K562 (cell line): ENCODE measurements around the gene KRTAP10-12. TPM values are rescaled to one million over a fixed set of nuclear protein-coding genes. Genes with fewer than 3 reads are reported as not detected.

ENCODE experiments used
- ATAC-seq: fragments of 200-7000 bp; cut with Tn5 transposase; 3 replicates; pipeline ENCODE4 v1.9.1; 2020; ENCODE audit warnings: moderate library complexity
- BruUV-seq: library from RNA; stranded (reverse); fragments of 400-500 nt; replicated peaks from 2 replicates; lab custom pipeline; 2021; lab: Mats Ljungman, UMichigan
- CTCF ChIA-PET: fragments of 300-600 bp; formaldehyde crosslinking; extraction: SDS; loops from one replicate; lab custom pipeline; 2021; ENCODE audit warnings: low intra/inter-chr PET ratio; lab: Yijun Ruan, JAX
- POLR2A ChIA-PET: fragments of 300-600, 350-650 bp; sonication (Branson Sonifier 250); formaldehyde crosslinking; extraction: SDS; loops from one replicate; lab custom pipeline; 2021; ENCODE audit warnings: antibody characterized with exemption, inconsistent platforms; lab: Yijun Ruan, JAX
- DNase-seq, 4 experiments: peaks; one replicate each; pipeline versions ENCODE4 v3.0.0 to v3.0.0-alpha.2; 2011 to 2018; ENCODE audit warnings: low spot score in 3 of 4, mixed read lengths in 3 of 4; ENCODE audit errors: extremely low read depth in 1 of 4
- FAIRE-seq: peaks from 2 replicates; lab custom pipeline; 2011; peaks lifted over from hg19 to GRCh38; lab: Jason Lieb, UNC
- H2AFZ ChIP-seq: 2 replicates; pipeline ENCODE4 v1.6.0; 2011; ENCODE audit warnings: low read depth, low read length, control low read depth, inconsistent platforms
- H3K27ac ChIP-seq: fragments of 200-600 bp; 3 replicates; pipeline ENCODE4 v1.8.0; 2011; ENCODE audit warnings: low read depth, mild to moderate bottlenecking, control low read depth, inconsistent platforms, low read length, moderate library complexity, mixed read lengths; ENCODE audit errors: extremely low read depth
- H3K27me3 ChIP-seq, 2 experiments: fragments of 300-600 bp in 1 of 2; 2 replicates in 1 of 2; 3 replicates in 1 of 2; pipeline versions ENCODE4 v1.6.0 to v1.8.0; 2011; ENCODE audit warnings: inconsistent platforms in 2 of 2, low read length in 2 of 2, mild to moderate bottlenecking in 1 of 2, mixed read lengths in 1 of 2, moderate library complexity in 1 of 2; ENCODE audit not compliant: control insufficient read depth in 2 of 2, insufficient read depth in 2 of 2
- H3K36me3 ChIP-seq: fragments of 300-600 bp; 3 replicates; pipeline ENCODE4 v1.8.0; 2011; ENCODE audit warnings: mild to moderate bottlenecking, low read length, inconsistent platforms; ENCODE audit not compliant: control insufficient read depth, insufficient read depth
- H3K4me1 ChIP-seq, 2 experiments: fragments of 200-600 bp in 1 of 2; replicated peaks in 1 of 2; 2 replicates in 1 of 2; 3 replicates in 1 of 2; pipeline versions ENCODE4 v1.5.1 to v1.8.0; 2011; ENCODE audit warnings: inconsistent platforms in 2 of 2, low read length in 2 of 2, mild to moderate bottlenecking in 1 of 2, mixed read lengths in 1 of 2, moderate library complexity in 1 of 2; ENCODE audit not compliant: control insufficient read depth in 2 of 2, insufficient read depth in 2 of 2
- H3K4me2 ChIP-seq: 2 replicates; pipeline ENCODE4 v1.6.1; 2011; ENCODE audit warnings: low read length, control low read depth, inconsistent platforms, mixed read lengths; ENCODE audit not compliant: insufficient read depth
- H3K4me3 ChIP-seq: fragments of 200-600 bp; sonication (generic), shearing (Covaris generic); 2 replicates; pipeline ENCODE4 v1.5.1; 2016; ENCODE audit warnings: control low read depth, inconsistent platforms
- H3K79me2 ChIP-seq: fragments of 200-600 bp; 3 replicates; pipeline ENCODE4 v1.8.0; 2011; ENCODE audit warnings: low read length, inconsistent platforms; ENCODE audit not compliant: control insufficient read depth, insufficient read depth
- H3K9ac ChIP-seq, 2 experiments: 2 replicates each; pipeline versions ENCODE4 v1.6.0 to v1.6.1; 2011; ENCODE audit warnings: low read depth in 2 of 2, low read length in 2 of 2, control low read depth in 1 of 2, inconsistent platforms in 1 of 2, mild to moderate bottlenecking in 1 of 2, mixed read lengths in 1 of 2; ENCODE audit not compliant: insufficient read depth in 1 of 2
- H3K9me1 ChIP-seq: one replicate; pipeline ENCODE4 v1.6.0; 2011; ENCODE audit warnings: inconsistent platforms, mild to moderate bottlenecking, low read length, moderate library complexity; ENCODE audit not compliant: control insufficient read depth, insufficient read depth
- H3K9me3 ChIP-seq: replicated peaks from 2 replicates; pipeline ENCODE4 v1.5.1; 2011; ENCODE audit warnings: low read depth, low read length, inconsistent platforms; ENCODE audit not compliant: control insufficient read depth, insufficient read depth
- H4K20me1 ChIP-seq: replicated peaks from 2 replicates; pipeline ENCODE4 v1.6.1; 2011; ENCODE audit warnings: low read length, inconsistent platforms, mixed read lengths; ENCODE audit not compliant: control insufficient read depth, insufficient read depth
- ARID1B ChIP-seq: fragments of 450-650 bp; IDR thresholded peaks from 2 replicates; pipeline ENCODE4 v1.6.1; 2016; ENCODE audit warnings: antibody characterized with exemption, mild to moderate bottlenecking, inconsistent platforms
- EZH2 ChIP-seq: IDR thresholded peaks from 2 replicates; pipeline ENCODE4 v1.6.1; 2012; ENCODE audit warnings: low read depth, mild to moderate bottlenecking, inconsistent platforms, low read length, borderline replicate concordance
- HMG20A ChIP-seq: fragments of 450-650 bp; formaldehyde crosslinking; conservative IDR thresholded peaks from 2 replicates; pipeline ENCODE4 v1.4.0; 2020; ENCODE audit warnings: mild to moderate bottlenecking, mixed read lengths
- JUN ChIP-seq, 2 experiments: sonication (generic) in 1 of 2; formaldehyde crosslinking in 1 of 2; IDR thresholded peaks; 2 replicates each; pipeline versions ENCODE4 v1.6.1 to v1.8.0; 2012 to 2022; ENCODE audit warnings: borderline replicate concordance in 2 of 2, mild to moderate bottlenecking in 2 of 2, improper control_type of control experiment in 1 of 2, low read depth in 1 of 2, low read length in 1 of 2, missing genetic modification reagents in 1 of 2
- KAT8 ChIP-seq: fragments of 450-650 bp; IDR thresholded peaks from 2 replicates; pipeline ENCODE4 v1.6.1; 2016; ENCODE audit warnings: low read depth, mild to moderate bottlenecking
- NFE2 ChIP-seq: IDR thresholded peaks from 2 replicates; pipeline ENCODE4 v1.6.1; 2014; ENCODE audit warnings: antibody characterized with exemption, low read depth
- NFIC ChIP-seq: fragments of 450-650 bp; IDR thresholded peaks from 2 replicates; pipeline ENCODE4 v1.6.1; 2017; ENCODE audit warnings: mild to moderate bottlenecking, inconsistent platforms
- PHTF2 ChIP-seq: fragments of 250-450 bp; sonication (Bioruptor Pico); IDR thresholded peaks from 2 replicates; pipeline ENCODE4 v1.5.0; 2021; ENCODE audit warnings: mild to moderate bottlenecking
- POLR2AphosphoS2 ChIP-seq: IDR thresholded peaks from 2 replicates; pipeline ENCODE4 v1.6.1; 2012; ENCODE audit warnings: low read length, improper control_type of control experiment
- WGBS: fragments of 100-300 bp; shearing (Covaris generic); methylation state at CpG from one replicate; pipeline ENCODE4 v1.1.6; 2016; ENCODE audit warnings: low coverage, mixed read lengths; ENCODE audit not compliant: insufficient coverage; ENCODE audit errors: missing lambda C conversion rate; 5-methylcytosine and 5-hydroxymethylcytosine counted together
- in situ Hi-C: fragments of 300-500 bp; cut with MboI; formaldehyde crosslinking; loops from 4 replicates; pipeline ENCODE4 v1.15.0; 2018; ENCODE audit warnings: inconsistent platforms, mixed read lengths
- intact Hi-C: fragments of 100-400 bp; cut with micrococcal nuclease; formaldehyde crosslinking; loops from 2 replicates; pipeline ENCODE4 v1.14.2; 2022
- polyA plus RNA-seq, 8 experiments: library from polyadenylated mRNA; depleted of rRNA in 4 of 8; stranded (reverse) in 5 of 8; unstranded in 3 of 8; fragments of >200 nt; fragmentation: Nextera tagmentation in 2 of 8; fragmentation: Illumina TruSeq in 1 of 8; extraction: Ambion mirVana in 2 of 8; extraction: Trizol in 1 of 8; gene quantifications; 2 replicates each; pipeline versions ENCODE4 v1.2.1 to v1.2.3, GENCODE V29; 2011 to 2014; ENCODE audit warnings: inconsistent platforms in 1 of 8, missing spikeins in 1 of 8
- total RNA-seq, 7 experiments: library from RNA; depleted of rRNA in 6 of 7; stranded (reverse); fragments of >200 nt in 6 of 7; fragmentation: Illumina TruSeq in 2 of 7; extraction: Trizol in 2 of 7; gene quantifications; 2 replicates each; pipeline versions ENCODE4 v1.2.1 to v1.2.3, GENCODE V29; 2011 to 2021; ENCODE audit warnings: low replicate concordance in 1 of 7
- TF ChIP-seq, protein P1 (sequence below): sonication (generic); formaldehyde crosslinking; IDR thresholded peaks from 2 replicates; pipeline ENCODE4 v1.8.0; 2023; ENCODE audit warnings: missing genetic modification reagents, mild to moderate bottlenecking, borderline replicate concordance
- TF ChIP-seq, protein P2 (sequence below): IDR thresholded peaks from 3 replicates; pipeline ENCODE4 v1.6.1; 2011; ENCODE audit warnings: borderline replicate concordance, mild to moderate bottlenecking, moderate library complexity; ENCODE audit not compliant: insufficient read length; ENCODE audit errors: extremely low read depth

Gene KRTAP10-12
- total and polyA plus RNA-seq, 9 of the 15 experiments (the other 6 are each of a cell fraction or from before 2014, with no cell fraction given): not detected

- Histone ChIP-seq H3K27me3 (peaks cover 10 to 42% of the 10 kb centered on the region in 2 experiments), H3K79me2 (no peaks in the 10 kb centered on the region), H3K27ac (no peak within 1 kb of the TSS), H3K4me3 (no peak within 1 kb of the TSS), H3K4me1 (peaks cover 0 to 6% of the 10 kb centered on the region in 2 experiments; a peak in 2 of 5 replicates), H3K9me1 (no peaks in the 10 kb centered on the region), H4K20me1 (0 out of 2 replicates have a peak, but pooled peaks cover 2% of the 10 kb centered on the region), H2AFZ (no peak within 1 kb of the TSS), H3K4me2 (no peak within 1 kb of the TSS), H3K9ac (no peak within 1 kb of the TSS), H3K36me3 (no peaks in the 10 kb centered on the region), H3K9me3 (no peaks in the 10 kb centered on the region)
- in situ Hi-C loops: no loop called here
- CTCF ChIA-PET: no interaction called here
- under 1% methylated on average over 21 of the region's 23 CpGs for WGBS
- intact Hi-C loops: no loop called here
- DNase-seq: peak in 1 of 4 experiments; percentile 30
- no peak for ATAC-seq
- BruUV-seq: no TSS peak
- POLR2A ChIA-PET: interaction anchor here (0.9 to 1.6 kb wide), 3 partner anchors 9 to 31 kb away, joined by 3 to 4 read pairs (median 4); no protein-coding TSS in a partner anchor
- peak; percentile 46 for FAIRE-seq
- no peak for TF ChIP-seq HMG20A
- no peak for TF ChIP-seq KAT8
- TF ChIP-seq, protein P1, sequence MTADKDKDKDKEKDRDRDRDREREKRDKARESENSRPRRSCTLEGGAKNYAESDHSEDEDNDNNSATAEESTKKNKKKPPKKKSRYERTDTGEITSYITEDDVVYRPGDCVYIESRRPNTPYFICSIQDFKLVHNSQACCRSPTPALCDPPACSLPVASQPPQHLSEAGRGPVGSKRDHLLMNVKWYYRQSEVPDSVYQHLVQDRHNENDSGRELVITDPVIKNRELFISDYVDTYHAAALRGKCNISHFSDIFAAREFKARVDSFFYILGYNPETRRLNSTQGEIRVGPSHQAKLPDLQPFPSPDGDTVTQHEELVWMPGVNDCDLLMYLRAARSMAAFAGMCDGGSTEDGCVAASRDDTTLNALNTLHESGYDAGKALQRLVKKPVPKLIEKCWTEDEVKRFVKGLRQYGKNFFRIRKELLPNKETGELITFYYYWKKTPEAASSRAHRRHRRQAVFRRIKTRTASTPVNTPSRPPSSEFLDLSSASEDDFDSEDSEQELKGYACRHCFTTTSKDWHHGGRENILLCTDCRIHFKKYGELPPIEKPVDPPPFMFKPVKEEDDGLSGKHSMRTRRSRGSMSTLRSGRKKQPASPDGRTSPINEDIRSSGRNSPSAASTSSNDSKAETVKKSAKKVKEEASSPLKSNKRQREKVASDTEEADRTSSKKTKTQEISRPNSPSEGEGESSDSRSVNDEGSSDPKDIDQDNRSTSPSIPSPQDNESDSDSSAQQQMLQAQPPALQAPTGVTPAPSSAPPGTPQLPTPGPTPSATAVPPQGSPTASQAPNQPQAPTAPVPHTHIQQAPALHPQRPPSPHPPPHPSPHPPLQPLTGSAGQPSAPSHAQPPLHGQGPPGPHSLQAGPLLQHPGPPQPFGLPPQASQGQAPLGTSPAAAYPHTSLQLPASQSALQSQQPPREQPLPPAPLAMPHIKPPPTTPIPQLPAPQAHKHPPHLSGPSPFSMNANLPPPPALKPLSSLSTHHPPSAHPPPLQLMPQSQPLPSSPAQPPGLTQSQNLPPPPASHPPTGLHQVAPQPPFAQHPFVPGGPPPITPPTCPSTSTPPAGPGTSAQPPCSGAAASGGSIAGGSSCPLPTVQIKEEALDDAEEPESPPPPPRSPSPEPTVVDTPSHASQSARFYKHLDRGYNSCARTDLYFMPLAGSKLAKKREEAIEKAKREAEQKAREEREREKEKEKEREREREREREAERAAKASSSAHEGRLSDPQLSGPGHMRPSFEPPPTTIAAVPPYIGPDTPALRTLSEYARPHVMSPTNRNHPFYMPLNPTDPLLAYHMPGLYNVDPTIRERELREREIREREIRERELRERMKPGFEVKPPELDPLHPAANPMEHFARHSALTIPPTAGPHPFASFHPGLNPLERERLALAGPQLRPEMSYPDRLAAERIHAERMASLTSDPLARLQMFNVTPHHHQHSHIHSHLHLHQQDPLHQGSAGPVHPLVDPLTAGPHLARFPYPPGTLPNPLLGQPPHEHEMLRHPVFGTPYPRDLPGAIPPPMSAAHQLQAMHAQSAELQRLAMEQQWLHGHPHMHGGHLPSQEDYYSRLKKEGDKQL (CRISPR knock-in tag): no peak
- TF ChIP-seq JUN (IDR thresholded peaks at IDR 0.05; ENCODE audit: borderline replicate concordance, low read depth, low read length): no peak
- TF ChIP-seq JUN (CRISPR knock-in tag; IDR thresholded peaks at IDR 0.05; ENCODE audit: borderline replicate concordance): no peak
- peak; percentile 52 for TF ChIP-seq ARID1B
- peak; percentile 83 for TF ChIP-seq NFIC
- no peak for TF ChIP-seq PHTF2 (CRISPR knock-in tag)
- TF ChIP-seq POLR2AphosphoS2: no peak
- TF ChIP-seq NFE2: no peak
- TF ChIP-seq, protein P2, sequence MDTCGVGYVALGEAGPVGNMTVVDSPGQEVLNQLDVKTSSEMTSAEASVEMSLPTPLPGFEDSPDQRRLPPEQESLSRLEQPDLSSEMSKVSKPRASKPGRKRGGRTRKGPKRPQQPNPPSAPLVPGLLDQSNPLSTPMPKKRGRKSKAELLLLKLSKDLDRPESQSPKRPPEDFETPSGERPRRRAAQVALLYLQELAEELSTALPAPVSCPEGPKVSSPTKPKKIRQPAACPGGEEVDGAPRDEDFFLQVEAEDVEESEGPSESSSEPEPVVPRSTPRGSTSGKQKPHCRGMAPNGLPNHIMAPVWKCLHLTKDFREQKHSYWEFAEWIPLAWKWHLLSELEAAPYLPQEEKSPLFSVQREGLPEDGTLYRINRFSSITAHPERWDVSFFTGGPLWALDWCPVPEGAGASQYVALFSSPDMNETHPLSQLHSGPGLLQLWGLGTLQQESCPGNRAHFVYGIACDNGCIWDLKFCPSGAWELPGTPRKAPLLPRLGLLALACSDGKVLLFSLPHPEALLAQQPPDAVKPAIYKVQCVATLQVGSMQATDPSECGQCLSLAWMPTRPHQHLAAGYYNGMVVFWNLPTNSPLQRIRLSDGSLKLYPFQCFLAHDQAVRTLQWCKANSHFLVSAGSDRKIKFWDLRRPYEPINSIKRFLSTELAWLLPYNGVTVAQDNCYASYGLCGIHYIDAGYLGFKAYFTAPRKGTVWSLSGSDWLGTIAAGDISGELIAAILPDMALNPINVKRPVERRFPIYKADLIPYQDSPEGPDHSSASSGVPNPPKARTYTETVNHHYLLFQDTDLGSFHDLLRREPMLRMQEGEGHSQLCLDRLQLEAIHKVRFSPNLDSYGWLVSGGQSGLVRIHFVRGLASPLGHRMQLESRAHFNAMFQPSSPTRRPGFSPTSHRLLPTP: no peak
- TF ChIP-seq EZH2: no peak
Observed at GRCh38 chr21:44681861-44682579, 15.0 kb upstream of the KRTAP10-12 start, which contains the start of gene KRTAP12-1. Gene KRTAP12-1, minus strand, starts transcription at chr21:44682163. Its CDS starts 40 bp downstream, at chr21:44682123.
